MM.1S (cell line): ENCODE measurements around the gene GART.

Experiments
- DNase-seq: peaks from one replicate; pipeline ENCODE4 v3.0.0-alpha.2; 2015
- H2AFZ ChIP-seq: fragments of 300-600 bp; sonication (generic); 2 replicates; pipeline ENCODE4 v1.6.0; 2016; ENCODE audit warnings: antibody characterized with exemption, low read length
- H3F3A ChIP-seq: fragments of 300-600 bp; sonication (generic); 2 replicates; pipeline ENCODE4 v1.6.1; 2016; ENCODE audit warnings: mild to moderate bottlenecking, antibody characterized with exemption, low read length, moderate library complexity, mixed read lengths; ENCODE audit not compliant: insufficient read depth
- H3K27ac ChIP-seq: fragments of 300-600 bp; sonication (generic); 2 replicates; pipeline ENCODE4 v1.5.1; 2016; ENCODE audit warnings: mild to moderate bottlenecking, low read length
- H3K27me3 ChIP-seq: fragments of 300-600 bp; sonication (generic); replicated peaks from 2 replicates; pipeline ENCODE4 v1.6.0; 2016; ENCODE audit warnings: low read length; ENCODE audit not compliant: insufficient read depth
- H3K36me3 ChIP-seq: fragments of 300-600 bp; sonication (generic); replicated peaks from 2 replicates; pipeline ENCODE4 v1.6.1; 2016; ENCODE audit warnings: mild to moderate bottlenecking, low read length, mixed read lengths; ENCODE audit not compliant: insufficient read depth
- H3K4me1 ChIP-seq: fragments of 300-600 bp; sonication (generic); 2 replicates; pipeline ENCODE4 v1.6.1; 2016; ENCODE audit warnings: low read length, mixed read lengths
- H3K4me2 ChIP-seq: fragments of 300-600 bp; sonication (generic); 2 replicates; pipeline ENCODE4 v1.6.0; 2016; ENCODE audit warnings: low read depth, low read length
- H3K4me3 ChIP-seq: fragments of 300-600 bp; sonication (generic); 2 replicates; pipeline ENCODE4 v1.5.1; 2016; ENCODE audit warnings: low read length, mixed read lengths
- H3K79me2 ChIP-seq: fragments of 300-600 bp; sonication (generic); 2 replicates; pipeline ENCODE4 v1.6.1; 2016; ENCODE audit warnings: mixed run types, low read length, mixed read lengths
- H3K9ac ChIP-seq: fragments of 300-600 bp; sonication (generic); 2 replicates; pipeline ENCODE4 v1.6.1; 2016; ENCODE audit warnings: low read length, mixed read lengths
- H3K9me2 ChIP-seq: fragments of 300-600 bp; sonication (generic); replicated peaks from 2 replicates; pipeline ENCODE4 v1.6.1; 2016; ENCODE audit warnings: mild to moderate bottlenecking, low read length, mixed read lengths; ENCODE audit not compliant: insufficient read depth
- H3K9me3 ChIP-seq: fragments of 300-600 bp; sonication (generic); replicated peaks from 2 replicates; pipeline ENCODE4 v1.6.1; 2016; ENCODE audit warnings: mild to moderate bottlenecking, low read length, mixed read lengths; ENCODE audit not compliant: insufficient read depth
- H4K20me1 ChIP-seq: fragments of 300-600 bp; sonication (generic); 2 replicates; pipeline ENCODE4 v1.6.1; 2016; ENCODE audit warnings: mild to moderate bottlenecking, low read length, moderate library complexity, mixed read lengths; ENCODE audit not compliant: insufficient read depth
- EZH2 ChIP-seq: fragments of 300-600 bp; sonication (generic); optimal IDR thresholded peaks from 2 replicates; pipeline ENCODE3; 2017; ENCODE audit warnings: low read depth, mild to moderate bottlenecking, antibody characterized with exemption, low read length, mixed read lengths
- EZH2phosphoT487 ChIP-seq: fragments of 300-600 bp; sonication (generic); IDR thresholded peaks from 2 replicates; pipeline ENCODE4 v1.6.1; 2018; ENCODE audit warnings: antibody characterized with exemption, low read length
- TF ChIP-seq, protein P1 (sequence below): fragments of 300-600 bp; sonication (generic); IDR thresholded peaks from 2 replicates; pipeline ENCODE4 v1.5.1; 2016; ENCODE audit warnings: antibody characterized with exemption, low read length, mixed read lengths

Gene GART

DNA sequence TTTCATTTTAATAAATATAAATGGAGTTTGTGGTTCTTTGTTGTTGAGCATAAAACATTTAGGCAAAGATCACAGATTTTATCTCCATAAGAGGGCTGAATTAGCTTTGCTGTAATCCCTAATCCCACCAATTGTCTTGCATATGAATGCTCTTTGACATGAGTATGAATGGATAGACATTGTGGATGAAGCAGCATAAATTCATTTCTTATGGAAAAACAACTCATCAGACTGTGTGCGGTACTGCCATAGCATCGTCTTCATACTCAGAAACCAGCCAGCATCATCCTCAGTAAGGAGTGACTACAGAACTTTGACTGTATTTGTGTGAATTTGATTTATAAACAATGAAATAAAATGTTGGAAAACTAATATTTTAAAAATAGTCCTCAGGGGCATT lies 20.5 kb upstream of the GART start:
- Histone ChIP-seq H3K9ac (no peak overlapping the region), H3K27me3 (no peaks in the 10 kb centered on the region), H3K9me2 (no peaks in the 10 kb centered on the region), H3K4me2 (no peak overlapping the region), H3K36me3 (peaks cover 53% of the 10 kb centered on the region), H3K27ac (no peak overlapping the region), H3K79me2 (peaks cover 80% of the 10 kb centered on the region), H3F3A (peaks cover 11% of the 10 kb centered on the region), H4K20me1 (peaks cover 20% of the 10 kb centered on the region; the same call in 1 of the 2 replicates), H2AFZ (no peak overlapping the region), H3K4me3 (no peak overlapping the region), H3K4me1 (no peaks in the 10 kb centered on the region), H3K9me3 (no peaks in the 10 kb centered on the region)
- DNase-seq = no peak
- TF ChIP-seq EZH2 = no peak
- TF ChIP-seq, protein P1, sequence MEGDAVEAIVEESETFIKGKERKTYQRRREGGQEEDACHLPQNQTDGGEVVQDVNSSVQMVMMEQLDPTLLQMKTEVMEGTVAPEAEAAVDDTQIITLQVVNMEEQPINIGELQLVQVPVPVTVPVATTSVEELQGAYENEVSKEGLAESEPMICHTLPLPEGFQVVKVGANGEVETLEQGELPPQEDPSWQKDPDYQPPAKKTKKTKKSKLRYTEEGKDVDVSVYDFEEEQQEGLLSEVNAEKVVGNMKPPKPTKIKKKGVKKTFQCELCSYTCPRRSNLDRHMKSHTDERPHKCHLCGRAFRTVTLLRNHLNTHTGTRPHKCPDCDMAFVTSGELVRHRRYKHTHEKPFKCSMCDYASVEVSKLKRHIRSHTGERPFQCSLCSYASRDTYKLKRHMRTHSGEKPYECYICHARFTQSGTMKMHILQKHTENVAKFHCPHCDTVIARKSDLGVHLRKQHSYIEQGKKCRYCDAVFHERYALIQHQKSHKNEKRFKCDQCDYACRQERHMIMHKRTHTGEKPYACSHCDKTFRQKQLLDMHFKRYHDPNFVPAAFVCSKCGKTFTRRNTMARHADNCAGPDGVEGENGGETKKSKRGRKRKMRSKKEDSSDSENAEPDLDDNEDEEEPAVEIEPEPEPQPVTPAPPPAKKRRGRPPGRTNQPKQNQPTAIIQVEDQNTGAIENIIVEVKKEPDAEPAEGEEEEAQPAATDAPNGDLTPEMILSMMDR = no peak
- TF ChIP-seq EZH2phosphoT487 = no peak

DNA sequence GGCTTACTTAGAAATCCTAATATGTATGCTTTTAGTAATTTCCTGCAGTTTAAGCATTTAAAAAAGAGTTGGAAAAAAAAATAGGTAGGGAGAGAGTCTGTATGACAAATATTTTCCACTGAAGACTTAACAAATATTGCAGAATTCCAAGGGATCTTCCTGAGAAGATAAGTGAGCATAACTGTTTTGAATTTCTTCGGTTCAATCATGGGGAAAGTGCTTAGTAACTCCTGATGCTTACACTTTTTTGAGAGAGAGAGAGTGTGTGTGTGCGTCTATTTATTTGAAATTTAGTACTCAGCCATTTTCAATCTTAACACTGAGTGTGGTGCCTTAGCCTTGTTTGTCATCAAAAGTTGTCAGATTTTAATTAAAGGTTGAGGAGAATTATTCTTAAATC lies 19.5 kb upstream of the GART start:
- H3K36me3 ChIP-seq = peaks cover 60% of the 10 kb centered on the region
- no peak overlapping the region for H3K27ac ChIP-seq
- H3K9me3 ChIP-seq = no peaks in the 10 kb centered on the region
- H3K4me3 ChIP-seq = no peak overlapping the region
- no peaks in the 10 kb centered on the region for H3K9me2 ChIP-seq
- H3K4me1 ChIP-seq = no peaks in the 10 kb centered on the region
- H4K20me1 ChIP-seq = peaks cover 28% of the 10 kb centered on the region
- TF ChIP-seq, protein P1 = no peak
- TF ChIP-seq EZH2 = no peak
- TF ChIP-seq EZH2phosphoT487 = no peak
- peaks cover 84% of the 10 kb centered on the region for H3K79me2 ChIP-seq
- peaks cover 6% of the 10 kb centered on the region; the same call in 1 of the 2 replicates for H3F3A ChIP-seq
- no peak overlapping the region for H3K4me2 ChIP-seq
- no peak overlapping the region for H2AFZ ChIP-seq
- no peak overlapping the region for H3K9ac ChIP-seq
- DNase-seq = no peak
- H3K27me3 ChIP-seq = no peaks in the 10 kb centered on the region

DNA sequence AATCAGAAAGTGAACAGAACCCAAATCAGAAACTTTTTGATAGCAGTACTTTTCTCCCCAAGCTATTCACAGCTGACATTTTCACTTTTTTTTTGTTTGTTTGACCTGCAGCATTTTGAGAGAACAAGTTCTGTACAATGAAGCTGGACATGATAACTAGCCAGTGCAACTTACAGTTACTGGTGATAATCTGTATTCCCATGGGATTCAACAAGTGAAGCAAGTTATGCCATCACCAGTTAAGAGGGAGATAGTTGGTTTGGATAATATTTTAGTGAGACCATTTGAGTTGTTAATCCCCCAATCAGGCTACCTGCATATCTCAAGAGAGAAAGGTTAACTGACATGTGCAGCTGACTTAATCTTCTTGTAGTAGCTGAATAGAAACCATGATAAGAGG lies 19.0 kb upstream of the GART start:
- H3K79me2 ChIP-seq = peaks cover 88% of the 10 kb centered on the region
- no peak overlapping the region for H2AFZ ChIP-seq
- no peaks in the 10 kb centered on the region for H3K4me1 ChIP-seq
- H3K9ac ChIP-seq = no peak overlapping the region
- no peaks in the 10 kb centered on the region for H3K9me2 ChIP-seq
- no peak overlapping the region for H3K4me2 ChIP-seq
- peaks cover 31% of the 10 kb centered on the region for H4K20me1 ChIP-seq
- TF ChIP-seq EZH2 (no peak), EZH2phosphoT487 (no peak)
- TF ChIP-seq, protein P1 = no peak
- peaks cover 6% of the 10 kb centered on the region; the same call in 1 of the 2 replicates for H3F3A ChIP-seq
- peaks cover 62% of the 10 kb centered on the region for H3K36me3 ChIP-seq
- no peak for DNase-seq
- no peak overlapping the region for H3K4me3 ChIP-seq
- H3K27me3 ChIP-seq = no peaks in the 10 kb centered on the region
- no peaks in the 10 kb centered on the region for H3K9me3 ChIP-seq
- H3K27ac ChIP-seq = no peak overlapping the region
